ENCODE measurements around the gene ZNF774.
"Not testable (repeated sequence)": the region's sequence is repeated elsewhere in the genome, so short reads cannot be mapped to it uniquely, and the experiment has no call there.

Gene ZNF774

DNA sequence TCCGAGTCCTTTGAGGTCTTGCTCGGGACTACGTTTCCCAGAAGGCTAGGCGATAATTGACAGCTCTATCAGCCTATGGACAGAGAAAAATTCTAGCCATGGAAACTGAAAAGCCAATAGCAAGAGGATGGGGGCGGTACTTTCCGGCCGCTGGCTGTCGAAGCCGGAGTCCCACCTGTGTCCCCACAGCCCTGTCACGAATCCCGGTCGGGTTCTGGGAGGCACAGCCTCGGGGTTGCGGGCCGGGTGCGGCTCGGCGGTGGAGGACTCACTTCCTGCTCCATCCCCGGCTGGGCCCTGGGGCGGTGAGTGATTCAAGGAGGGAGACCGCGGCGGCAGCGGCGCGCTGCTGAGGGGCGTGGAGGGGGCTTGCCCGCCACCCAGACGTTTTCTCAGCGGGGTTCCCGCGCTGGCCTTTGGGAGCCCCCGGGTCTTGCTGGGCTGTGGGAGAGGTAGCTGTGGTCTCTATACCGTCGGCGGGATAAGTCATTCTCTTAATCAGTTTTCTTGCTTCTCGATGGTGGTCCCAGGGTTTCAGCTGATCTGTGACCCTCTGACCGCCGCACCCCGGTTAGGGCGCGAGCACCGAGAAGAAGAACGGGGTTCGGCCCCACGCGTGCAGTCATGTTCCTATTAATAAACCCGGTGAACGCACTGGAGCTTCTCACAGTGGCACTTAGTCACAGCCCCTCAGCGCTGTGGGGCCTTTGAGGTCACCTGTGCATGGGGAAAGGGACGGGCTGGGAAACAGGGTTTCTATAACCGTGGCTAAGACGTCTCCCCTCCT is at the start of gene ZNF774:
Gene ZNF774, plus strand, starts transcription at position 178 of the 787 bp plus-strand sequence. CDS start 2,377 bp downstream, outside the sequence.
- H3K4me3 ChIP-seq (ENCODE audit: low read depth in 1 of 2, low read length in 2 of 2), result peak within 1 kb of the TSS; percentile 86 to 89
- no peak within 1 kb of the TSS for H3K27ac ChIP-seq (ENCODE audit: low read depth, low read length)
- no peaks in the 10 kb centered on the region for H3K36me3 ChIP-seq (ENCODE audit: control insufficient read depth in 1 of 2, insufficient read depth in 2 of 2, low read length in 2 of 2)
- no peaks in the 10 kb centered on the region for H3K9me3 ChIP-seq (ENCODE audit: control insufficient read depth in 1 of 2, low read length in 2 of 2)
- no peaks in the 10 kb centered on the region for H3K27me3 ChIP-seq (ENCODE audit: control insufficient read depth in 1 of 2, insufficient read depth in 2 of 2, low read length in 2 of 2)
- peak within 1 kb of the TSS; percentile 82 to 89 for H3K9ac ChIP-seq (ENCODE audit: low read depth in 1 of 2, low read length in 2 of 2)
- peaks cover 0 to 8% of the 10 kb centered on the region in 2 donors for H3K4me1 ChIP-seq (ENCODE audit: control insufficient read depth in 1 of 2, insufficient read depth in 2 of 2, low read length in 2 of 2)

DNA sequence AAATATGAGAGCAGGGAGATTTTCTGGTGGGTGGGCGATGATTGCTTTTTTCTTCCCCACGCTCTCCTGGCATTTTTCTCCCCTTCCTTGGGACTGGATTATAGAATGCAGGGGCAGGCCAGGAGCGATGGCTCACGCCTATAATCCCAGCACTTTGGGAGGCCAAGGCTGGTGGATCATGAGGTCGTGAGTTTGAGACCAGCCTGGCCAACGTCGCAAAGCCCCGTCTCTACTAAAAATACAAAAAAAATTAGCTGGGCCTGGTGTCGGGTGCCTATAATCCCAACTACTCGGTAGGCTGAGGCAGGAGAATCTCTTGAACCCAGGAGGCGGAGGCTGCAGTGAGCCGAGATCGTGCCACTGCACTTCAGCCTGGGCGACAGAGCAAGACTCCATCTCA is 46.7 kb upstream of the ZNF774 start:
- H3K4me3 ChIP-seq (ENCODE audit: low read depth in 1 of 2, low read length in 2 of 2); H3K27me3 ChIP-seq (ENCODE audit: control insufficient read depth in 1 of 2, insufficient read depth in 2 of 2, low read length in 2 of 2); H3K36me3 ChIP-seq (ENCODE audit: control insufficient read depth in 1 of 2, insufficient read depth in 2 of 2, low read length in 2 of 2); H3K27ac ChIP-seq (ENCODE audit: low read depth, low read length); H3K9ac ChIP-seq (ENCODE audit: low read depth in 1 of 2, low read length in 2 of 2); H3K9me3 ChIP-seq (ENCODE audit: control insufficient read depth in 1 of 2, low read length in 2 of 2): not testable (repeated sequence)
- H3K4me1 ChIP-seq (ENCODE audit: control insufficient read depth in 1 of 2, insufficient read depth in 2 of 2, low read length in 2 of 2), result peaks cover 5 to 13% of the 10 kb centered on the region in 2 donors

- Histone ChIP-seq H3K27me3 (ENCODE audit: control insufficient read depth in 1 of 2, insufficient read depth in 2 of 2, low read length in 2 of 2) (no peaks in the 10 kb centered on the region), H3K9me3 (ENCODE audit: control insufficient read depth in 1 of 2, low read length in 2 of 2) (no peaks in the 10 kb centered on the region), H3K4me1 (ENCODE audit: control insufficient read depth in 1 of 2, insufficient read depth in 2 of 2, low read length in 2 of 2) (peaks cover 5 to 13% of the 10 kb centered on the region in 2 donors), H3K4me3 (ENCODE audit: low read depth in 1 of 2, low read length in 2 of 2) (no peak overlapping the region), H3K27ac (ENCODE audit: low read depth, low read length) (no peak overlapping the region), H3K9ac (ENCODE audit: low read depth in 1 of 2, low read length in 2 of 2) (no peak overlapping the region), H3K36me3 (ENCODE audit: control insufficient read depth in 1 of 2, insufficient read depth in 2 of 2, low read length in 2 of 2) (no peaks in the 10 kb centered on the region)
These were observed 46.2 kb upstream of the ZNF774 start for GRCh38 chr15:90305932-90306331.

- Histone ChIP-seq H3K27ac (ENCODE audit: low read depth, low read length) (no peak overlapping the region), H3K9me3 (ENCODE audit: control insufficient read depth in 1 of 2, low read length in 2 of 2) (no peaks in the 10 kb centered on the region)
These were observed 45.5 kb upstream of the ZNF774 start for GRCh38 chr15:90306560-90306959.

GRCh38 chr15:90307661-90308060 is 44.4 kb upstream of the ZNF774 start:
- H3K36me3 ChIP-seq (ENCODE audit: control insufficient read depth in 1 of 2, insufficient read depth in 2 of 2, low read length in 2 of 2), result no peaks in the 10 kb centered on the region
- H3K9me3 ChIP-seq (ENCODE audit: control insufficient read depth in 1 of 2, low read length in 2 of 2), result no peaks in the 10 kb centered on the region
- H3K4me1 ChIP-seq (ENCODE audit: control insufficient read depth in 1 of 2, insufficient read depth in 2 of 2, low read length in 2 of 2), result peaks cover 0 to 13% of the 10 kb centered on the region in 2 donors
- no peak overlapping the region for H3K4me3 ChIP-seq (ENCODE audit: low read depth in 1 of 2, low read length in 2 of 2)
- H3K27ac ChIP-seq (ENCODE audit: low read depth, low read length), result no peak overlapping the region
- H3K9ac ChIP-seq (ENCODE audit: low read depth in 1 of 2, low read length in 2 of 2), result no peak overlapping the region
- H3K27me3 ChIP-seq (ENCODE audit: control insufficient read depth in 1 of 2, insufficient read depth in 2 of 2, low read length in 2 of 2), result no peaks in the 10 kb centered on the region

More at GRCh38 chr15:90306560-90306959, 45.5 kb upstream of the ZNF774 start:
- peaks cover 0 to 13% of the 10 kb centered on the region in 2 donors for H3K4me1 ChIP-seq (ENCODE audit: control insufficient read depth in 1 of 2, insufficient read depth in 2 of 2, low read length in 2 of 2)
- no peak overlapping the region for H3K4me3 ChIP-seq (ENCODE audit: low read depth in 1 of 2, low read length in 2 of 2)
- H3K36me3 ChIP-seq (ENCODE audit: control insufficient read depth in 1 of 2, insufficient read depth in 2 of 2, low read length in 2 of 2), result no peaks in the 10 kb centered on the region
- H3K9ac ChIP-seq (ENCODE audit: low read depth in 1 of 2, low read length in 2 of 2), result no peak overlapping the region
- H3K27me3 ChIP-seq (ENCODE audit: control insufficient read depth in 1 of 2, insufficient read depth in 2 of 2, low read length in 2 of 2), result no peaks in the 10 kb centered on the region

DNA sequence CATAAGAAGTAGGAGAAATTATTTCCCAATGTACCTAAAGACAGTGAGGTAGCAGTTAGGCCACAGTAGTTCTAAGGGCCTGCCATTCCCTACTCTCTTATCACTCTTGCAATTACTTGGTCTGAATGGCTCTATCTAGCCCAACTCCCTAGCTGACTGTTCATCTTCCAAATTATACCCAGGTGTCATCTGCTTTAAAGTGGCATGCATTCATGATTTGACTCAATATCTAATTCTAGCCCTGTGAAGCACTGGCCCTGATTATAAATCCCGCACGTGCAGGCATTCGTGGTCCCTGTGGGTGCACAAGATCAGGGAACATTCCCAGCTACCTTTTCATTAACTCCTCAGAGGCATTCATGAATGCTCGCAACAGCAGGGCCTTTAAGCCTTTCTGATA is 43.1 kb upstream of the ZNF774 start:
- H3K9me3 ChIP-seq (ENCODE audit: control insufficient read depth in 1 of 2, low read length in 2 of 2), result no peaks in the 10 kb centered on the region
- H3K36me3 ChIP-seq (ENCODE audit: control insufficient read depth in 1 of 2, insufficient read depth in 2 of 2, low read length in 2 of 2), result no peaks in the 10 kb centered on the region
- H3K27me3 ChIP-seq (ENCODE audit: control insufficient read depth in 1 of 2, insufficient read depth in 2 of 2, low read length in 2 of 2), result no peaks in the 10 kb centered on the region
- H3K4me1 ChIP-seq (ENCODE audit: control insufficient read depth in 1 of 2, insufficient read depth in 2 of 2, low read length in 2 of 2), result peaks cover 0 to 13% of the 10 kb centered on the region in 2 donors
- no peak overlapping the region for H3K27ac ChIP-seq (ENCODE audit: low read depth, low read length)
- H3K4me3 ChIP-seq (ENCODE audit: low read depth in 1 of 2, low read length in 2 of 2), result no peak overlapping the region
- no peak overlapping the region for H3K9ac ChIP-seq (ENCODE audit: low read depth in 1 of 2, low read length in 2 of 2)

GRCh38 chr15:90315278-90315982 is 36.7 kb upstream of the ZNF774 start:
- no peaks in the 10 kb centered on the region for H3K36me3 ChIP-seq (ENCODE audit: control insufficient read depth in 1 of 2, insufficient read depth in 2 of 2, low read length in 2 of 2)
- H3K4me1 ChIP-seq (ENCODE audit: control insufficient read depth in 1 of 2, insufficient read depth in 2 of 2, low read length in 2 of 2), result peaks cover 9 to 14% of the 10 kb centered on the region in 2 donors
- no peak overlapping the region for H3K27ac ChIP-seq (ENCODE audit: low read depth, low read length)
- no peaks in the 10 kb centered on the region for H3K9me3 ChIP-seq (ENCODE audit: control insufficient read depth in 1 of 2, low read length in 2 of 2)
- no peak overlapping the region for H3K9ac ChIP-seq (ENCODE audit: low read depth in 1 of 2, low read length in 2 of 2)
- H3K4me3 ChIP-seq (ENCODE audit: low read depth in 1 of 2, low read length in 2 of 2), result no peak overlapping the region
- H3K27me3 ChIP-seq (ENCODE audit: control insufficient read depth in 1 of 2, insufficient read depth in 2 of 2, low read length in 2 of 2), result no peaks in the 10 kb centered on the region

DNA sequence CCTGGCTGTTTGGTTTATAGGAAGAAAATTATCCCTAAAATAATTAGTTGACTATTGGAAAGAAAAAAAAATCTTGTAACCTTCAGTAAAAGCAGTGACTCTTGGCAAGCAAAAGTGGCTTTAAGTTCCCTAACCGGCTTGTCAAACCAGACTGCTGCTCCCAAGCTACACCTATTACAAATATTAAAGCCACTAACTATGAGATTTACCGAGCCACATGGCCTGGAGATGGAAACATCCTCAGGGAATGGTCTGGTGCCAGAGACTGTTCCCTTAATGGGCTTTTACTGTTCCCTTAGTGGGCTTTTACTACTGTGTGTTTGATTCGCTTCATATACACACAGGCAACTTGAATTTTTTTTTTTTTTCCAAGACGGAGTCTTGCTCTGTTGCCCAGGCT is 35.9 kb upstream of the ZNF774 start:
- Histone ChIP-seq H3K4me1 (ENCODE audit: control insufficient read depth in 1 of 2, insufficient read depth in 2 of 2, low read length in 2 of 2) (peaks cover 10 to 18% of the 10 kb centered on the region in 2 donors), H3K9me3 (ENCODE audit: control insufficient read depth in 1 of 2, low read length in 2 of 2) (no peaks in the 10 kb centered on the region), H3K36me3 (ENCODE audit: control insufficient read depth in 1 of 2, insufficient read depth in 2 of 2, low read length in 2 of 2) (no peaks in the 10 kb centered on the region), H3K27ac (ENCODE audit: low read depth, low read length) (no peak overlapping the region), H3K4me3 (ENCODE audit: low read depth in 1 of 2, low read length in 2 of 2) (no peak overlapping the region), H3K9ac (ENCODE audit: low read depth in 1 of 2, low read length in 2 of 2) (no peak overlapping the region), H3K27me3 (ENCODE audit: control insufficient read depth in 1 of 2, insufficient read depth in 2 of 2, low read length in 2 of 2) (no peaks in the 10 kb centered on the region)

- Histone ChIP-seq H3K4me1 (ENCODE audit: control insufficient read depth in 1 of 2, insufficient read depth in 2 of 2, low read length in 2 of 2) (peaks cover 10 to 18% of the 10 kb centered on the region in 2 donors), H3K9me3 (ENCODE audit: control insufficient read depth in 1 of 2, low read length in 2 of 2) (no peaks in the 10 kb centered on the region), H3K36me3 (ENCODE audit: control insufficient read depth in 1 of 2, insufficient read depth in 2 of 2, low read length in 2 of 2) (no peaks in the 10 kb centered on the region), H3K27me3 (ENCODE audit: control insufficient read depth in 1 of 2, insufficient read depth in 2 of 2, low read length in 2 of 2) (no peaks in the 10 kb centered on the region), H3K27ac (ENCODE audit: low read depth, low read length) (no peak overlapping the region), H3K9ac (ENCODE audit: low read depth in 1 of 2, low read length in 2 of 2) (no peak overlapping the region), H3K4me3 (ENCODE audit: low read depth in 1 of 2, low read length in 2 of 2) (no peak overlapping the region)
These were observed 33.5 kb upstream of the ZNF774 start for GRCh38 chr15:90318591-90318990.
